Measurements from ENCODE around the gene XYLT1. TPM values are rescaled to one million over a fixed set of nuclear protein-coding genes. Genes with fewer than 3 reads are reported as not detected.

The XYLT1 gene
- total RNA-seq, 1 experiment from 2014 or later: not detected

GRCh38 chr16:17246268-17246885 is 224.4 kb downstream of the XYLT1 start:
- H3K27ac ChIP-seq (ENCODE audit: low read length): no peak overlapping the region
- no TSS peak for BruUV-seq (replicated peaks)
- H3K36me3 ChIP-seq (ENCODE audit: low read depth, low read length): no peaks in the 10 kb centered on the region
- H3K79me2 ChIP-seq (ENCODE audit: low read length): no peaks in the 10 kb centered on the region
- no peaks in the 10 kb centered on the region for H3K4me1 ChIP-seq (ENCODE audit: insufficient read depth, low read length)
- no peak overlapping the region for H3K9ac ChIP-seq (ENCODE audit: low read length)
- ATAC-seq (no peak), DNase-seq (no peak)
- CTCF ChIA-PET: no interaction called here
- POLR2A ChIA-PET (ENCODE audit: unreplicated experiment): no interaction called here
- no peaks in the 10 kb centered on the region for H3F3A ChIP-seq (ENCODE audit: low read length, unreplicated experiment)
- H3K4me3 ChIP-seq (ENCODE audit: low read length): no peak overlapping the region
- H3K27me3 ChIP-seq (ENCODE audit: low read length): no peaks in the 10 kb centered on the region
- H3K4me2 ChIP-seq (ENCODE audit: low read length): no peak overlapping the region
- no peaks in the 10 kb centered on the region for H4K20me1 ChIP-seq (ENCODE audit: low read length)
- H3K9me3 ChIP-seq (ENCODE audit: low read length): no peaks in the 10 kb centered on the region
- TF ChIP-seq CTCF (conservative IDR thresholded peaks at IDR 0.05; ENCODE audit: low read depth, low read length) (no peak), EZH2phosphoT487 (IDR thresholded peaks at IDR 0.05; ENCODE audit: borderline replicate concordance, low read length) (no peak)
- intact Hi-C loops (cut with micrococcal nuclease): no loop called here
- no peak overlapping the region for H2AFZ ChIP-seq (ENCODE audit: low read length)
- H3K9me2 ChIP-seq (replicated peaks; ENCODE audit: low read length): no peaks in the 10 kb centered on the region

GRCh38 chr16:17245776-17246175 is 225.0 kb downstream of the XYLT1 start:
- POLR2A ChIA-PET (ENCODE audit: unreplicated experiment): no interaction called here
- Histone ChIP-seq H3K4me2 (ENCODE audit: low read length) (no peak overlapping the region), H3K27ac (ENCODE audit: low read length) (no peak overlapping the region), H2AFZ (ENCODE audit: low read length) (no peak overlapping the region), H3F3A (ENCODE audit: low read length, unreplicated experiment) (no peaks in the 10 kb centered on the region), H3K4me1 (ENCODE audit: insufficient read depth, low read length) (no peaks in the 10 kb centered on the region), H4K20me1 (ENCODE audit: low read length) (no peaks in the 10 kb centered on the region), H3K9me2 (replicated peaks; ENCODE audit: low read length) (no peaks in the 10 kb centered on the region), H3K79me2 (ENCODE audit: low read length) (no peaks in the 10 kb centered on the region), H3K4me3 (ENCODE audit: low read length) (no peak overlapping the region), H3K36me3 (ENCODE audit: low read depth, low read length) (no peaks in the 10 kb centered on the region), H3K9me3 (ENCODE audit: low read length) (no peaks in the 10 kb centered on the region), H3K9ac (ENCODE audit: low read length) (no peak overlapping the region), H3K27me3 (ENCODE audit: low read length) (no peaks in the 10 kb centered on the region)
- no peak for ATAC-seq
- intact Hi-C loops (cut with micrococcal nuclease): no loop called here
- BruUV-seq (replicated peaks): no TSS peak
- CTCF ChIA-PET: no interaction called here
- no peak for TF ChIP-seq EZH2phosphoT487 (IDR thresholded peaks at IDR 0.05; ENCODE audit: borderline replicate concordance, low read length)
- DNase-seq: no peak

- Histone ChIP-seq H3K27me3 (ENCODE audit: low read length) (no peaks in the 10 kb centered on the region), H3K27ac (ENCODE audit: low read length) (no peak overlapping the region), H2AFZ (ENCODE audit: low read length) (no peak overlapping the region), H3K4me2 (ENCODE audit: low read length) (no peak overlapping the region), H3K9me3 (ENCODE audit: low read length) (no peaks in the 10 kb centered on the region), H3K4me3 (ENCODE audit: low read length) (no peak overlapping the region), H3K4me1 (ENCODE audit: insufficient read depth, low read length) (no peaks in the 10 kb centered on the region), H3K9ac (ENCODE audit: low read length) (no peak overlapping the region), H3F3A (ENCODE audit: low read length, unreplicated experiment) (no peaks in the 10 kb centered on the region), H4K20me1 (ENCODE audit: low read length) (no peaks in the 10 kb centered on the region), H3K9me2 (replicated peaks; ENCODE audit: low read length) (no peaks in the 10 kb centered on the region), H3K36me3 (ENCODE audit: low read depth, low read length) (no peaks in the 10 kb centered on the region), H3K79me2 (ENCODE audit: low read length) (no peaks in the 10 kb centered on the region)
- BruUV-seq (replicated peaks): no TSS peak
- POLR2A ChIA-PET (ENCODE audit: unreplicated experiment): no interaction called here
- no peak for DNase-seq
- intact Hi-C loops (cut with micrococcal nuclease): no loop called here
- ATAC-seq: no peak
- CTCF ChIA-PET: no interaction called here
- no peak for TF ChIP-seq EZH2phosphoT487 (IDR thresholded peaks at IDR 0.05; ENCODE audit: borderline replicate concordance, low read length)
- TF ChIP-seq CTCF (conservative IDR thresholded peaks at IDR 0.05; ENCODE audit: low read depth, low read length): no peak
- no peak for TF ChIP-seq EZH2 (IDR thresholded peaks at IDR 0.05; ENCODE audit: low read length, unreplicated experiment)
These were observed 225.7 kb downstream of the XYLT1 start for GRCh38 chr16:17244872-17245551.
